Vagina (tissue), 2 donors: ENCODE measurements around the gene KLK8. TPM values are rescaled to one million over a fixed set of nuclear protein-coding genes. Genes with fewer than 3 reads are reported as not detected.
"Not testable (repeated sequence)": the region's sequence is repeated elsewhere in the genome, so short reads cannot be mapped to it uniquely, and the experiment has no call there.

Source experiments
- DNase-seq, 2 donors: peaks; one replicate each; pipeline ENCODE4 v3.0.0-alpha.2; 2017; ENCODE audit errors: extremely low spot score in 2 of 2
- H3K27ac ChIP-seq: fragments of 200-600 bp; sonication (generic); one replicate; pipeline ENCODE4 v1.5.1; 2019
- H3K27me3 ChIP-seq: fragments of 200-600 bp; sonication (generic); one replicate; pipeline ENCODE4 v1.5.1; 2019
- H3K36me3 ChIP-seq, 2 donors: fragments of 200-600 bp; sonication (generic); one replicate each; pipeline ENCODE4 v1.5.1; 2017 to 2019
- H3K4me1 ChIP-seq: fragments of 200-600 bp; sonication (generic); one replicate; pipeline ENCODE4 v1.5.1; 2019
- H3K4me3 ChIP-seq, 2 donors: fragments of 200-600 bp; sonication (generic); 1 replicate in 1 of 2; 2 replicates in 1 of 2; pipeline ENCODE4 v1.5.1; 2016 to 2019
- H3K9me3 ChIP-seq: fragments of 200-600 bp; sonication (generic); one replicate; pipeline ENCODE4 v1.5.1; 2019
- CTCF ChIP-seq, 3 experiments: fragments of 450-650 bp in 2 of 3; fragments of 200-600 bp in 1 of 3; sonication (generic) in 1 of 3; IDR thresholded peaks; one replicate each; pipeline ENCODE4 v1.5.1; 2017 to 2019; ENCODE audit warnings: antibody characterized with exemption in 3 of 3, mild to moderate bottlenecking in 2 of 3, moderate library complexity in 2 of 3
- POLR2A ChIP-seq, 2 donors: fragments of 450-650 bp; IDR thresholded peaks; one replicate each; pipeline ENCODE4 v1.6.1; 2017; ENCODE audit warnings: antibody characterized with exemption in 2 of 2, mild to moderate bottlenecking in 2 of 2, moderate library complexity in 2 of 2
- POLR2AphosphoS5 ChIP-seq, 2 donors: sonication (generic); formaldehyde crosslinking; IDR thresholded peaks; one replicate each; pipeline ENCODE4 v1.9.0; 2017; ENCODE audit warnings: antibody characterized with exemption in 2 of 2, mild to moderate bottlenecking in 2 of 2, low read depth in 1 of 2; ENCODE audit not compliant: insufficient read depth in 1 of 2
- intact Hi-C: fragments of 100-400 bp; cut with DNase I; formaldehyde crosslinking; loops from one replicate; pipeline ENCODE4 v1.15.1; 2023
- total RNA-seq: library from RNA; depleted of rRNA; stranded (reverse); fragments of >200 nt; gene quantifications from one replicate; pipeline ENCODE4 v1.2.3, GENCODE V29; 2016

Gene KLK8
- total RNA-seq, 1 donor from 2014 or later = 16.2 TPM

GRCh38 chr19:50972795-50973376, 28.5 kb downstream of the KLK8 start:
- no peak for TF ChIP-seq CTCF (IDR thresholded peaks at IDR 0.05)
- no peak for TF ChIP-seq POLR2A (IDR thresholded peaks at IDR 0.05)
- TF ChIP-seq POLR2AphosphoS5 (IDR thresholded peaks at IDR 0.05; ENCODE audit: insufficient read depth in 1 of 2, low read depth in 1 of 2) = no peak
- no peak overlapping the region for H3K4me3 ChIP-seq

GRCh38 chr19:50969810-50970209, 31.6 kb downstream of the KLK8 start:
- H3K36me3 ChIP-seq, H3K4me1 ChIP-seq, H3K27ac ChIP-seq, H3K27me3 ChIP-seq, H3K4me3 ChIP-seq, DNase-seq, intact Hi-C loops, H3K9me3 ChIP-seq: not testable (repeated sequence)

More at GRCh38 chr19:50972795-50973376, 28.5 kb downstream of the KLK8 start:
- intact Hi-C loops = no loop called here
- H3K27me3 ChIP-seq = no peaks in the 10 kb centered on the region
- H3K9me3 ChIP-seq = no peaks in the 10 kb centered on the region
- DNase-seq = no peak
- no peaks in the 10 kb centered on the region for H3K4me1 ChIP-seq
- H3K36me3 ChIP-seq = no peaks in the 10 kb centered on the region
- H3K27ac ChIP-seq = no peak overlapping the region

GRCh38 chr19:50969413-50969760, 32.0 kb downstream of the KLK8 start, which contains the start of gene KLK6:
TSS of gene KLK6 (minus strand) at chr19:50969591. CDS start at chr19:50968104, 1,487 bp downstream.
- intact Hi-C loops = no loop called here
- DNase-seq = no peak
- no peak within 1 kb of the TSS for H3K27ac ChIP-seq

GRCh38 chr19:50968716-50969412, 32.5 kb downstream of the KLK8 start:
- Histone ChIP-seq H3K4me1 (no peaks in the 10 kb centered on the region), H3K36me3 (no peaks in the 10 kb centered on the region), H3K9me3 (no peaks in the 10 kb centered on the region), H3K27me3 (no peaks in the 10 kb centered on the region), H3K4me3 (no peak overlapping the region), H3K27ac (no peak overlapping the region)
- no peak for TF ChIP-seq CTCF (IDR thresholded peaks at IDR 0.05)
- TF ChIP-seq POLR2A (IDR thresholded peaks at IDR 0.05) = no peak
- no peak for TF ChIP-seq POLR2AphosphoS5 (IDR thresholded peaks at IDR 0.05; ENCODE audit: insufficient read depth in 1 of 2, low read depth in 1 of 2)
- intact Hi-C loops = no loop called here
- no peak for DNase-seq

More at GRCh38 chr19:50969413-50969760, 32.0 kb downstream of the KLK8 start, which contains the start of gene KLK6:
- Histone ChIP-seq H3K27me3 (no peaks in the 10 kb centered on the region), H3K4me3 (no peak within 1 kb of the TSS), H3K36me3 (no peaks in the 10 kb centered on the region), H3K9me3 (no peaks in the 10 kb centered on the region), H3K4me1 (no peaks in the 10 kb centered on the region)
- TF ChIP-seq POLR2AphosphoS5 (IDR thresholded peaks at IDR 0.05; ENCODE audit: insufficient read depth in 1 of 2, low read depth in 1 of 2) = no peak
- no peak for TF ChIP-seq POLR2A (IDR thresholded peaks at IDR 0.05)
- TF ChIP-seq CTCF (IDR thresholded peaks at IDR 0.05) = no peak

- Histone ChIP-seq H3K27ac (no peak overlapping the region), H3K27me3 (no peaks in the 10 kb centered on the region)
Measured at GRCh38 chr19:50967929-50968715, 33.3 kb downstream of the KLK8 start.

More at GRCh38 chr19:50967929-50968715, 33.3 kb downstream of the KLK8 start:
- no peaks in the 10 kb centered on the region for H3K4me1 ChIP-seq
- H3K36me3 ChIP-seq = no peaks in the 10 kb centered on the region
- no peak for DNase-seq
- TF ChIP-seq POLR2AphosphoS5 (IDR thresholded peaks at IDR 0.05; ENCODE audit: insufficient read depth in 1 of 2, low read depth in 1 of 2) (no peak), CTCF (IDR thresholded peaks at IDR 0.05) (no peak), POLR2A (IDR thresholded peaks at IDR 0.05) (no peak)
- intact Hi-C loops = no loop called here
- no peak overlapping the region for H3K4me3 ChIP-seq
- no peaks in the 10 kb centered on the region for H3K9me3 ChIP-seq
